Cardiac fibroblast (primary cell): ENCODE results near the gene FMC1.

ENCODE experiments used
- DNase-seq, 2 donors: peaks; one replicate each; pipeline versions ENCODE4 v3.0.0 to v3.0.0-alpha.2; 2010; ENCODE audit warnings: low read depth in 2 of 2
- H3K4me3 ChIP-seq, 2 donors: replicated peaks in 1 of 2; 1 replicate in 1 of 2; 2 replicates in 1 of 2; pipeline ENCODE4 v1.5.1; 2011; ENCODE audit warnings: low read depth in 2 of 2, low read length in 2 of 2, mild to moderate bottlenecking in 2 of 2, moderate library complexity in 1 of 2
- CTCF ChIP-seq: IDR thresholded peaks from one replicate; pipeline ENCODE4 v1.5.1; 2011; ENCODE audit warnings: low read depth, mild to moderate bottlenecking, low read length, inconsistent platforms

The FMC1 gene

GRCh38 chr7:139341058-139341775, at the start of gene FMC1:
TSS of gene FMC1 (plus strand) at chr7:139341337. CDS start at chr7:139341385, 48 bp downstream.
- DNase-seq = peak; percentile 96 to 97
- TF ChIP-seq CTCF = peak; percentile 19
- H3K4me3 ChIP-seq = peak within 1 kb of the TSS; percentile 94 to 96

GRCh38 chr7:139292821-139293220, 48.3 kb upstream of the FMC1 start:
- DNase-seq = no peak

GRCh38 chr7:139293534-139293933, 47.6 kb upstream of the FMC1 start:
- DNase-seq = no peak
- no peak for TF ChIP-seq CTCF

More at GRCh38 chr7:139292821-139293220, 48.3 kb upstream of the FMC1 start:
- no peak for TF ChIP-seq CTCF
- H3K4me3 ChIP-seq = no peak overlapping the region

GRCh38 chr7:139294241-139294640, 46.9 kb upstream of the FMC1 start:
- no peak overlapping the region for H3K4me3 ChIP-seq
- no peak for DNase-seq
- no peak for TF ChIP-seq CTCF

More at GRCh38 chr7:139293534-139293933, 47.6 kb upstream of the FMC1 start:
- H3K4me3 ChIP-seq = no peak overlapping the region

GRCh38 chr7:139294951-139295575, 46.1 kb upstream of the FMC1 start:
- no peak for TF ChIP-seq CTCF
- H3K4me3 ChIP-seq = no peak overlapping the region
- DNase-seq = no peak

- TF ChIP-seq CTCF = no peak
- DNase-seq = no peak
- no peak overlapping the region for H3K4me3 ChIP-seq
Measured at GRCh38 chr7:139297795-139298194, 43.3 kb upstream of the FMC1 start.
